Rectal smooth muscle tissue (tissue), 1 donor: Measurements from ENCODE around the gene TRERF1.
"Not testable (repeated sequence)": the region's sequence is repeated elsewhere in the genome, so short reads cannot be mapped to it uniquely, and the experiment has no call there.

Experiments
- H3K27ac ChIP-seq: one replicate; pipeline ENCODE4 v1.7.0; 2013; ENCODE audit warnings: low read depth, low read length, inconsistent platforms
- H3K27me3 ChIP-seq: one replicate; pipeline ENCODE4 v1.7.0; 2013; ENCODE audit warnings: low read length; ENCODE audit not compliant: control insufficient read depth, insufficient read depth
- H3K36me3 ChIP-seq: one replicate; pipeline ENCODE4 v1.7.0; 2013; ENCODE audit warnings: low read length; ENCODE audit not compliant: control insufficient read depth, insufficient read depth
- H3K4me1 ChIP-seq: one replicate; pipeline ENCODE4 v1.7.0; 2013; ENCODE audit warnings: low read length; ENCODE audit not compliant: control insufficient read depth, insufficient read depth
- H3K4me3 ChIP-seq: one replicate; pipeline ENCODE4 v1.7.0; 2013; ENCODE audit warnings: low read length
- H3K9ac ChIP-seq: one replicate; pipeline ENCODE4 v1.7.0; 2013; ENCODE audit warnings: low read length

Gene TRERF1

GRCh38 chr6:42446370-42446769 is 5.4 kb downstream of the TRERF1 start:
- Histone ChIP-seq H3K36me3 (no peaks in the 10 kb centered on the region), H3K4me3 (no peak overlapping the region), H3K9ac (no peak overlapping the region), H3K27me3 (no peaks in the 10 kb centered on the region), H3K4me1 (peaks cover 23% of the 10 kb centered on the region), H3K27ac (no peak overlapping the region)

GRCh38 chr6:42445955-42446354 is 5.8 kb downstream of the TRERF1 start:
- not testable (repeated sequence) for H3K27ac ChIP-seq, H3K9ac ChIP-seq, H3K4me3 ChIP-seq, H3K27me3 ChIP-seq, H3K36me3 ChIP-seq
- peaks cover 27% of the 10 kb centered on the region for H3K4me1 ChIP-seq

- H3K9ac ChIP-seq: no peak overlapping the region
- no peaks in the 10 kb centered on the region for H3K36me3 ChIP-seq
- peak overlapping the region; percentile 74 for H3K27ac ChIP-seq
- no peaks in the 10 kb centered on the region for H3K27me3 ChIP-seq
- H3K4me1 ChIP-seq: peaks cover 38% of the 10 kb centered on the region
- H3K4me3 ChIP-seq: no peak overlapping the region
These were observed 8.2 kb downstream of the TRERF1 start for GRCh38 chr6:42443312-42444060.

- peaks cover 38% of the 10 kb centered on the region for H3K4me1 ChIP-seq
- peak overlapping the region; percentile 76 for H3K27ac ChIP-seq
- no peak overlapping the region for H3K4me3 ChIP-seq
- no peaks in the 10 kb centered on the region for H3K36me3 ChIP-seq
- H3K9ac ChIP-seq: no peak overlapping the region
- H3K27me3 ChIP-seq: no peaks in the 10 kb centered on the region
These were observed 10.0 kb downstream of the TRERF1 start for GRCh38 chr6:42441697-42442081.

GRCh38 chr6:42440778-42441696 is 10.7 kb downstream of the TRERF1 start:
- Histone ChIP-seq H3K9ac (no peak overlapping the region), H3K27ac (peak overlapping the region; percentile 76), H3K4me3 (peak overlapping the region; percentile 28), H3K27me3 (no peaks in the 10 kb centered on the region), H3K36me3 (no peaks in the 10 kb centered on the region), H3K4me1 (peaks cover 38% of the 10 kb centered on the region)

GRCh38 chr6:42440027-42440426 is 11.7 kb downstream of the TRERF1 start:
- Histone ChIP-seq H3K4me3 (no peak overlapping the region), H3K9ac (no peak overlapping the region), H3K27me3 (no peaks in the 10 kb centered on the region), H3K36me3 (no peaks in the 10 kb centered on the region), H3K4me1 (peaks cover 38% of the 10 kb centered on the region), H3K27ac (peak overlapping the region; percentile 76)

GRCh38 chr6:42436825-42437224 is 14.9 kb downstream of the TRERF1 start:
- Histone ChIP-seq H3K36me3 (no peaks in the 10 kb centered on the region), H3K4me1 (peaks cover 22% of the 10 kb centered on the region), H3K27ac (no peak overlapping the region), H3K4me3 (no peak overlapping the region), H3K27me3 (no peaks in the 10 kb centered on the region), H3K9ac (no peak overlapping the region)

- Histone ChIP-seq H3K4me3 (no peak overlapping the region), H3K27ac (no peak overlapping the region), H3K9ac (no peak overlapping the region), H3K36me3 (no peaks in the 10 kb centered on the region), H3K4me1 (no peaks in the 10 kb centered on the region), H3K27me3 (no peaks in the 10 kb centered on the region)
These were observed 17.5 kb downstream of the TRERF1 start for GRCh38 chr6:42434237-42434636.

- H3K4me1 ChIP-seq: peaks cover 4% of the 10 kb centered on the region
- H3K36me3 ChIP-seq: no peaks in the 10 kb centered on the region
- no peak overlapping the region for H3K9ac ChIP-seq
- no peak overlapping the region for H3K4me3 ChIP-seq
- H3K27ac ChIP-seq: no peak overlapping the region
- H3K27me3 ChIP-seq: no peaks in the 10 kb centered on the region
These were observed 18.3 kb downstream of the TRERF1 start for GRCh38 chr6:42433409-42433808.

- no peaks in the 10 kb centered on the region for H3K27me3 ChIP-seq
- peaks cover 6% of the 10 kb centered on the region for H3K4me1 ChIP-seq
- no peak overlapping the region for H3K9ac ChIP-seq
These were observed 19.8 kb downstream of the TRERF1 start for GRCh38 chr6:42431877-42432276.

GRCh38 chr6:42431356-42431755 is 20.4 kb downstream of the TRERF1 start:
- no peaks in the 10 kb centered on the region for H3K36me3 ChIP-seq
- no peak overlapping the region for H3K27ac ChIP-seq
- no peak overlapping the region for H3K9ac ChIP-seq
- no peak overlapping the region for H3K4me3 ChIP-seq
- peaks cover 6% of the 10 kb centered on the region for H3K4me1 ChIP-seq
- H3K27me3 ChIP-seq: no peaks in the 10 kb centered on the region

More at GRCh38 chr6:42431877-42432276, 19.8 kb downstream of the TRERF1 start:
- no peak overlapping the region for H3K4me3 ChIP-seq
- no peak overlapping the region for H3K27ac ChIP-seq
- H3K36me3 ChIP-seq: no peaks in the 10 kb centered on the region

- H3K4me3 ChIP-seq: no peak overlapping the region
- H3K27ac ChIP-seq: no peak overlapping the region
- no peaks in the 10 kb centered on the region for H3K36me3 ChIP-seq
- H3K27me3 ChIP-seq: no peaks in the 10 kb centered on the region
- no peak overlapping the region for H3K9ac ChIP-seq
- H3K4me1 ChIP-seq: peaks cover 6% of the 10 kb centered on the region
These were observed 21.9 kb downstream of the TRERF1 start for GRCh38 chr6:42429836-42430235.
